Measurements from ENCODE around the gene ZBTB16. TPM values are rescaled to one million over a fixed set of nuclear protein-coding genes. Genes with fewer than 3 reads are reported as not detected.

ZBTB16 gene
- total and polyA plus RNA-seq, 2 experiments from 2014 or later, result 0.29 to 1.4 TPM

GRCh38 chr11:114215428-114215827, 155.9 kb downstream of the ZBTB16 start:
- no peak overlapping the region for H3K4me3 ChIP-seq
- H3K4me3 Mint-ChIP-seq, result no peak overlapping the region
- H4K20me1 ChIP-seq (replicated peaks; ENCODE audit: insufficient read depth), result no peaks in the 10 kb centered on the region
- ATAC-seq, result no peak
- no peaks in the 10 kb centered on the region for H3K27me3 ChIP-seq (ENCODE audit: insufficient read depth)
- H3K4me1 ChIP-seq (ENCODE audit: insufficient read depth), result peaks cover 26% of the 10 kb centered on the region
- H3K36me3 Mint-ChIP-seq (ENCODE audit: low read depth), result no peaks in the 10 kb centered on the region
- H3K27ac ChIP-seq (ENCODE audit: low read depth), result no peak overlapping the region
- no peaks in the 10 kb centered on the region for H3F3A ChIP-seq (replicated peaks; ENCODE audit: low read depth)
- no peak for DNase-seq (ENCODE audit: low spot score)
- no peaks in the 10 kb centered on the region for H3K9me3 Mint-ChIP-seq
- TF ChIP-seq ZNF331 (CRISPR knock-in tag; IDR thresholded peaks at IDR 0.05; ENCODE audit: low read depth) (no peak), CREB1 (CRISPR knock-in tag; IDR thresholded peaks at IDR 0.05; ENCODE audit: low read depth) (no peak), JUNB (IDR thresholded peaks at IDR 0.05; ENCODE audit: unreplicated experiment) (no peak)
- no peaks in the 10 kb centered on the region for H3K79me2 ChIP-seq (replicated peaks; ENCODE audit: insufficient read depth)
- no peaks in the 10 kb centered on the region for H3K36me3 ChIP-seq (ENCODE audit: insufficient read depth)
- H3K9me2 ChIP-seq (ENCODE audit: insufficient read depth), result no peaks in the 10 kb centered on the region
- H3K4me1 Mint-ChIP-seq, result peaks cover 25% of the 10 kb centered on the region
- H3K4me2 ChIP-seq, result no peak overlapping the region
- H3K27me3 Mint-ChIP-seq (ENCODE audit: insufficient read depth, low read depth, poor library complexity), result peaks cover 3% of the 10 kb centered on the region
- no peak overlapping the region for H2AFZ ChIP-seq
- H3K27ac Mint-ChIP-seq, result no peak overlapping the region

- Mint-ChIP-seq H3K36me3 (ENCODE audit: low read depth) (no peaks in the 10 kb centered on the region), H3K4me1 (peaks cover 23% of the 10 kb centered on the region), H3K27ac (no peak overlapping the region), H3K4me3 (no peak overlapping the region), H3K9me3 (no peaks in the 10 kb centered on the region), H3K27me3 (ENCODE audit: insufficient read depth, low read depth, poor library complexity) (peaks cover 3% of the 10 kb centered on the region)
- peaks cover 24% of the 10 kb centered on the region for H3K4me1 ChIP-seq (ENCODE audit: insufficient read depth)
- H4K20me1 ChIP-seq (replicated peaks; ENCODE audit: insufficient read depth), result no peaks in the 10 kb centered on the region
- no peaks in the 10 kb centered on the region for H3K79me2 ChIP-seq (replicated peaks; ENCODE audit: insufficient read depth)
- no peaks in the 10 kb centered on the region for H3K27me3 ChIP-seq (ENCODE audit: insufficient read depth)
- DNase-seq (ENCODE audit: low spot score), result no peak
- H3K36me3 ChIP-seq (ENCODE audit: insufficient read depth), result no peaks in the 10 kb centered on the region
- no peak overlapping the region for H3K4me2 ChIP-seq
- no peak overlapping the region for H2AFZ ChIP-seq
- no peak overlapping the region for H3K27ac ChIP-seq (ENCODE audit: low read depth)
- H3K9me2 ChIP-seq (ENCODE audit: insufficient read depth), result no peaks in the 10 kb centered on the region
- ATAC-seq, result no peak
- H3F3A ChIP-seq (replicated peaks; ENCODE audit: low read depth), result no peaks in the 10 kb centered on the region
- H3K4me3 ChIP-seq, result no peak overlapping the region
- TF ChIP-seq POLR2AphosphoS5 (IDR thresholded peaks at IDR 0.05; ENCODE audit: low read depth) (no peak), STAT1 (IDR thresholded peaks at IDR 0.05; ENCODE audit: unreplicated experiment) (no peak), EZH2 (IDR thresholded peaks at IDR 0.05; ENCODE audit: low read depth, unreplicated experiment) (no peak), ZNF114 (CRISPR knock-in tag; IDR thresholded peaks at IDR 0.05) (no peak), EZH2phosphoT487 (IDR thresholded peaks at IDR 0.05; ENCODE audit: unreplicated experiment) (no peak), ZNF331 (CRISPR knock-in tag; IDR thresholded peaks at IDR 0.05; ENCODE audit: low read depth) (no peak), JUNB (IDR thresholded peaks at IDR 0.05; ENCODE audit: unreplicated experiment) (no peak), NANOG (IDR thresholded peaks at IDR 0.05; ENCODE audit: borderline replicate concordance) (no peak), CREB1 (CRISPR knock-in tag; IDR thresholded peaks at IDR 0.05; ENCODE audit: low read depth) (no peak)
- TF ChIP-seq, protein P1, sequence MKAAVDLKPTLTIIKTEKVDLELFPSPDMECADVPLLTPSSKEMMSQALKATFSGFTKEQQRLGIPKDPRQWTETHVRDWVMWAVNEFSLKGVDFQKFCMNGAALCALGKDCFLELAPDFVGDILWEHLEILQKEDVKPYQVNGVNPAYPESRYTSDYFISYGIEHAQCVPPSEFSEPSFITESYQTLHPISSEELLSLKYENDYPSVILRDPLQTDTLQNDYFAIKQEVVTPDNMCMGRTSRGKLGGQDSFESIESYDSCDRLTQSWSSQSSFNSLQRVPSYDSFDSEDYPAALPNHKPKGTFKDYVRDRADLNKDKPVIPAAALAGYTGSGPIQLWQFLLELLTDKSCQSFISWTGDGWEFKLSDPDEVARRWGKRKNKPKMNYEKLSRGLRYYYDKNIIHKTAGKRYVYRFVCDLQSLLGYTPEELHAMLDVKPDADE (IDR thresholded peaks at IDR 0.05), result no peak
- TF ChIP-seq, protein P2, sequence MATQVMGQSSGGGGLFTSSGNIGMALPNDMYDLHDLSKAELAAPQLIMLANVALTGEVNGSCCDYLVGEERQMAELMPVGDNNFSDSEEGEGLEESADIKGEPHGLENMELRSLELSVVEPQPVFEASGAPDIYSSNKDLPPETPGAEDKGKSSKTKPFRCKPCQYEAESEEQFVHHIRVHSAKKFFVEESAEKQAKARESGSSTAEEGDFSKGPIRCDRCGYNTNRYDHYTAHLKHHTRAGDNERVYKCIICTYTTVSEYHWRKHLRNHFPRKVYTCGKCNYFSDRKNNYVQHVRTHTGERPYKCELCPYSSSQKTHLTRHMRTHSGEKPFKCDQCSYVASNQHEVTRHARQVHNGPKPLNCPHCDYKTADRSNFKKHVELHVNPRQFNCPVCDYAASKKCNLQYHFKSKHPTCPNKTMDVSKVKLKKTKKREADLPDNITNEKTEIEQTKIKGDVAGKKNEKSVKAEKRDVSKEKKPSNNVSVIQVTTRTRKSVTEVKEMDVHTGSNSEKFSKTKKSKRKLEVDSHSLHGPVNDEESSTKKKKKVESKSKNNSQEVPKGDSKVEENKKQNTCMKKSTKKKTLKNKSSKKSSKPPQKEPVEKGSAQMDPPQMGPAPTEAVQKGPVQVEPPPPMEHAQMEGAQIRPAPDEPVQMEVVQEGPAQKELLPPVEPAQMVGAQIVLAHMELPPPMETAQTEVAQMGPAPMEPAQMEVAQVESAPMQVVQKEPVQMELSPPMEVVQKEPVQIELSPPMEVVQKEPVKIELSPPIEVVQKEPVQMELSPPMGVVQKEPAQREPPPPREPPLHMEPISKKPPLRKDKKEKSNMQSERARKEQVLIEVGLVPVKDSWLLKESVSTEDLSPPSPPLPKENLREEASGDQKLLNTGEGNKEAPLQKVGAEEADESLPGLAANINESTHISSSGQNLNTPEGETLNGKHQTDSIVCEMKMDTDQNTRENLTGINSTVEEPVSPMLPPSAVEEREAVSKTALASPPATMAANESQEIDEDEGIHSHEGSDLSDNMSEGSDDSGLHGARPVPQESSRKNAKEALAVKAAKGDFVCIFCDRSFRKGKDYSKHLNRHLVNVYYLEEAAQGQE (IDR thresholded peaks at IDR 0.05; ENCODE audit: unreplicated experiment), result no peak
These were observed 156.6 kb downstream of the ZBTB16 start for GRCh38 chr11:114215871-114216795.

All from GM23338 (cell line).